Keratinocyte (primary cell): ENCODE results near the gene GSTCD. TPM values are rescaled to one million over a fixed set of nuclear protein-coding genes. Genes with fewer than 3 reads are reported as not detected.

Source experiments
- DNase-seq: peaks from one replicate; pipeline ENCODE4 v3.0.0-alpha.2; 2011; ENCODE audit warnings: low read depth, missing footprints, low spot score
- FAIRE-seq: peaks from 2 replicates; lab custom pipeline; 2011; peaks lifted over from hg19 to GRCh38; lab: Jason Lieb, UNC
- H2AFZ ChIP-seq: 2 replicates; pipeline ENCODE4 v1.6.0; 2012; ENCODE audit warnings: low read length, control low read depth, inconsistent platforms; ENCODE audit not compliant: control insufficient read depth
- H3K27ac ChIP-seq: 2 replicates; pipeline ENCODE4 v1.5.1; 2011; ENCODE audit warnings: low read length; ENCODE audit not compliant: control insufficient read depth, insufficient read depth
- H3K27me3 ChIP-seq: 3 replicates; pipeline ENCODE4 v1.6.0; 2011; ENCODE audit warnings: low read length; ENCODE audit not compliant: control insufficient read depth, insufficient read depth; ENCODE audit errors: extremely low read depth
- H3K36me3 ChIP-seq, 2 experiments: 2 replicates in 1 of 2; 3 replicates in 1 of 2; pipeline ENCODE4 v1.5.1; 2011; ENCODE audit warnings: low read length in 2 of 2, mild to moderate bottlenecking in 1 of 2; ENCODE audit not compliant: control insufficient read depth in 2 of 2, insufficient read depth in 2 of 2; ENCODE audit errors: extremely low read depth in 1 of 2
- H3K4me1 ChIP-seq: 3 replicates; pipeline ENCODE4 v1.5.1; 2011; ENCODE audit warnings: low read length; ENCODE audit not compliant: control insufficient read depth, insufficient read depth; ENCODE audit errors: extremely low read depth
- H3K4me2 ChIP-seq: 3 replicates; pipeline ENCODE4 v1.6.0; 2011; ENCODE audit warnings: low read depth, low read length; ENCODE audit not compliant: control insufficient read depth, insufficient read depth; ENCODE audit errors: extremely low read depth
- H3K4me3 ChIP-seq, 3 experiments: fragments of 200-600 bp in 1 of 3; sonication (generic) in 1 of 3; 2 replicates in 2 of 3; 3 replicates in 1 of 3; pipeline ENCODE4 v1.5.1; 2011 to 2016; ENCODE audit warnings: low read length in 3 of 3, mild to moderate bottlenecking in 3 of 3, control low read depth in 2 of 3, inconsistent platforms in 1 of 3, low read depth in 1 of 3, mixed read lengths in 1 of 3, mixed run types in 1 of 3, moderate library complexity in 1 of 3; ENCODE audit not compliant: control insufficient read depth in 2 of 3, insufficient read depth in 2 of 3; ENCODE audit errors: extremely low read depth in 1 of 3
- H3K79me2 ChIP-seq: 2 replicates; pipeline ENCODE4 v1.6.0; 2012; ENCODE audit warnings: low read length; ENCODE audit not compliant: control insufficient read depth, insufficient read depth
- H3K9ac ChIP-seq: 3 replicates; pipeline ENCODE4 v1.6.0; 2011; ENCODE audit warnings: low read length; ENCODE audit not compliant: control insufficient read depth, insufficient read depth; ENCODE audit errors: extremely low read depth
- H3K9me1 ChIP-seq: 3 replicates; pipeline ENCODE4 v1.6.0; 2011; ENCODE audit warnings: low read length; ENCODE audit not compliant: control insufficient read depth, insufficient read depth; ENCODE audit errors: extremely low read depth
- H3K9me3 ChIP-seq: 2 replicates; pipeline ENCODE4 v1.5.1; 2012; ENCODE audit warnings: low read depth, low read length; ENCODE audit not compliant: control insufficient read depth
- H4K20me1 ChIP-seq: 3 replicates; pipeline ENCODE4 v1.6.0; 2011; ENCODE audit warnings: low read length; ENCODE audit not compliant: control insufficient read depth, insufficient read depth; ENCODE audit errors: extremely low read depth
- EZH2 ChIP-seq: IDR thresholded peaks from one replicate; pipeline ENCODE4 v1.6.1; 2012; ENCODE audit warnings: inconsistent platforms, mild to moderate bottlenecking, low read length, moderate library complexity
- dilution Hi-C: fragments of 300-500 bp; cut with MboI; formaldehyde crosslinking; loops from one replicate; pipeline ENCODE4 v1.7.0; 2020; ENCODE audit warnings: low sequenced_read_pairs; ENCODE audit not compliant: extremely low pct_ligation_motif_present
- polyA plus RNA-seq, 5 experiments: library from polyadenylated mRNA; depleted of rRNA in 3 of 5; stranded (reverse) in 3 of 5; stranded (forward) in 1 of 5; unstranded in 1 of 5; fragments of >200 nt; gene quantifications; 1 replicate in 1 of 5; 2 replicates in 3 of 5; 3 replicates in 1 of 5; pipeline versions ENCODE4 v1.2.1 to v1.2.3, GENCODE V29; 2011 to 2012; ENCODE audit warnings: missing spikeins in 2 of 5, low read depth in 1 of 5, low replicate concordance in 1 of 5
- TF ChIP-seq, protein P1 (sequence below), 3 experiments: IDR thresholded peaks in 1 of 3; conservative IDR thresholded peaks in 1 of 3; optimal IDR thresholded peaks in 1 of 3; 2 replicates in 2 of 3; 3 replicates in 1 of 3; pipeline versions ENCODE3 to v1.5.1; 2011; ENCODE audit warnings: low read length in 3 of 3, mild to moderate bottlenecking in 3 of 3, moderate library complexity in 2 of 3, control low read depth in 1 of 3, inconsistent platforms in 1 of 3; ENCODE audit not compliant: insufficient read depth in 2 of 3; ENCODE audit errors: extremely low read depth in 1 of 3

GSTCD gene
- polyA plus RNA-seq, 1 donor (not counting 4 experiments of a cell fraction or from before 2014, with no cell fraction given), result 23.2 TPM

DNA sequence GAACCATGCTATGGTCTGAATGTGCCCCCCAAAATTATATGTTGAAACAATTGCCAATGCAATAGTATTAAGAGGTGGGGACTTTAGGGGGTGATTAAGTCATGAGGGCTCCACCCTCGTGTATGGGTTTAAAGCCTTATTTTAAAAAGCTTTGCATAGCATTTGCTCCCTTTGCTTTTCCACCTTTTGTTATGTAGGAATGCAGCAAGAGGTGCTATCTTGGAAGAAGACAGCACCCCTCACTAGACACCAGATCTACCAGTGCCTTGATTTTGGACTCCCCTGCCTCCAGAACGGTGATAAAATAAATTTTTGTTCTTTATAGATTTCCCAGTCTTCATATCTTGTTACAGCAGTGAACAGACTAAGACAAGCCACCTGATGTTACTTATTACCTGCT, 163.4 kb downstream of the GSTCD start:
- DNase-seq (no peak), FAIRE-seq (no peak)
- Histone ChIP-seq H3K27ac (no peak overlapping the region), H4K20me1 (no peaks in the 10 kb centered on the region), H3K27me3 (no peaks in the 10 kb centered on the region), H3K36me3 (no peaks in the 10 kb centered on the region), H3K9ac (no peak overlapping the region), H2AFZ (no peak overlapping the region), H3K4me1 (no peaks in the 10 kb centered on the region), H3K79me2 (no peaks in the 10 kb centered on the region), H3K4me3 (no peak overlapping the region), H3K4me2 (no peak overlapping the region), H3K9me3 (no peaks in the 10 kb centered on the region), H3K9me1 (no peaks in the 10 kb centered on the region)
- dilution Hi-C loops, result no loop called here
- no peak for TF ChIP-seq EZH2
- TF ChIP-seq, protein P1, sequence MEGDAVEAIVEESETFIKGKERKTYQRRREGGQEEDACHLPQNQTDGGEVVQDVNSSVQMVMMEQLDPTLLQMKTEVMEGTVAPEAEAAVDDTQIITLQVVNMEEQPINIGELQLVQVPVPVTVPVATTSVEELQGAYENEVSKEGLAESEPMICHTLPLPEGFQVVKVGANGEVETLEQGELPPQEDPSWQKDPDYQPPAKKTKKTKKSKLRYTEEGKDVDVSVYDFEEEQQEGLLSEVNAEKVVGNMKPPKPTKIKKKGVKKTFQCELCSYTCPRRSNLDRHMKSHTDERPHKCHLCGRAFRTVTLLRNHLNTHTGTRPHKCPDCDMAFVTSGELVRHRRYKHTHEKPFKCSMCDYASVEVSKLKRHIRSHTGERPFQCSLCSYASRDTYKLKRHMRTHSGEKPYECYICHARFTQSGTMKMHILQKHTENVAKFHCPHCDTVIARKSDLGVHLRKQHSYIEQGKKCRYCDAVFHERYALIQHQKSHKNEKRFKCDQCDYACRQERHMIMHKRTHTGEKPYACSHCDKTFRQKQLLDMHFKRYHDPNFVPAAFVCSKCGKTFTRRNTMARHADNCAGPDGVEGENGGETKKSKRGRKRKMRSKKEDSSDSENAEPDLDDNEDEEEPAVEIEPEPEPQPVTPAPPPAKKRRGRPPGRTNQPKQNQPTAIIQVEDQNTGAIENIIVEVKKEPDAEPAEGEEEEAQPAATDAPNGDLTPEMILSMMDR (optimal IDR thresholded peaks at IDR 0.05 in 1 of 3, IDR thresholded peaks at IDR 0.05 in 1 of 3, conservative IDR thresholded peaks at IDR 0.05 in 1 of 3; ENCODE audit: extremely low read depth in 1 of 3, insufficient read depth in 2 of 3, low read length in 3 of 3), result no peak

DNA sequence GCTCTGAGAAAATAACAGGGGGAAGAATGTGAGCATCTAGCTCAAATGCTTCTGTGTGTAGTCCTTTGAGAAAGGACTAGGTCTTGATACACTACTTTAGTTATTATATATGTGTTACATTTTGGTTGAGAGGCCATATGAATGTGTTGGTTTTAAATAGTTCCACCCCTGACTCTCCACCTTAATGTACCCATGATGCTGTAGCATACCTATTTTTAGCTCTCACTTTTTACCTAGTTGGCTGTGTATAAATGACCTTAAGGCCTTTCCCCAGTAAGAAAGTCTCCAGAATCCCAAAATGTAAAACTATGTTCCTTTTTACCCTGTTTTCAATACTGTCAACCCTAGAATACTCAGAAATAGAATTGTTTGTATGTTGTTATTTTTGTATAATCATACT, 166.6 kb downstream of the GSTCD start:
- Histone ChIP-seq H3K9me1 (no peaks in the 10 kb centered on the region), H3K36me3 (no peaks in the 10 kb centered on the region), H3K79me2 (no peaks in the 10 kb centered on the region), H3K9ac (no peak overlapping the region), H3K4me2 (no peak overlapping the region), H3K27me3 (no peaks in the 10 kb centered on the region), H3K4me1 (no peaks in the 10 kb centered on the region), H2AFZ (no peak overlapping the region), H4K20me1 (no peaks in the 10 kb centered on the region), H3K27ac (no peak overlapping the region), H3K4me3 (no peak overlapping the region), H3K9me3 (no peaks in the 10 kb centered on the region)
- DNase-seq (no peak), FAIRE-seq (no peak)
- no peak for TF ChIP-seq EZH2
- TF ChIP-seq, protein P1 (optimal IDR thresholded peaks at IDR 0.05 in 1 of 3, IDR thresholded peaks at IDR 0.05 in 1 of 3, conservative IDR thresholded peaks at IDR 0.05 in 1 of 3; ENCODE audit: extremely low read depth in 1 of 3, insufficient read depth in 2 of 3, low read length in 3 of 3), result no peak
- dilution Hi-C loops, result no loop called here
